GM19372 (cell line): ENCODE measurements around the gene TMEM89.

Experiments
- ATAC-seq: cut with Tn5 transposase; IDR thresholded peaks from one replicate; pipeline ENCODE4 v1.9.1; 2021; ENCODE audit warnings: mild to moderate bottlenecking, low read depth, moderate library complexity; ENCODE audit not compliant: unreplicated experiment

Gene TMEM89

DNA sequence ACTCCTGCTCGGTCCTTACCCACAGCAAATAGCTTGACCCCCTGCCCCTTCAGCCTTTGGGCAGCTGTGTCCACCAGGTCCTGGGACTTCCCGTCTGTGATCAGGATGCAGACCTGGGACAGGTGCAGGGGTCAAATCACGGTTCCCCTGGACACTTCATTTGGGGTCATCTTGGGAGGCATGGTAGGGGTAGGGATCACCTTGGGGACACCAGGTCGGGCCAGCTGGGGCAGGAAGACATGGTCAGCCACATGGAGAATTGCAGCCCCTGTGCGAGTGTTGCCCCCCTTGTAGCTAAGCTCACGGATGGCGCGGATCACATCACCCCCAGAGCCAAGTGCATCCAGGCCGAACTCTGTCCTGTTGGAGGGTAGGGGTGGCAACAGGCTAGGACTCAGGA lies 28.2 kb downstream of the TMEM89 start:
- ATAC-seq = no peak

DNA sequence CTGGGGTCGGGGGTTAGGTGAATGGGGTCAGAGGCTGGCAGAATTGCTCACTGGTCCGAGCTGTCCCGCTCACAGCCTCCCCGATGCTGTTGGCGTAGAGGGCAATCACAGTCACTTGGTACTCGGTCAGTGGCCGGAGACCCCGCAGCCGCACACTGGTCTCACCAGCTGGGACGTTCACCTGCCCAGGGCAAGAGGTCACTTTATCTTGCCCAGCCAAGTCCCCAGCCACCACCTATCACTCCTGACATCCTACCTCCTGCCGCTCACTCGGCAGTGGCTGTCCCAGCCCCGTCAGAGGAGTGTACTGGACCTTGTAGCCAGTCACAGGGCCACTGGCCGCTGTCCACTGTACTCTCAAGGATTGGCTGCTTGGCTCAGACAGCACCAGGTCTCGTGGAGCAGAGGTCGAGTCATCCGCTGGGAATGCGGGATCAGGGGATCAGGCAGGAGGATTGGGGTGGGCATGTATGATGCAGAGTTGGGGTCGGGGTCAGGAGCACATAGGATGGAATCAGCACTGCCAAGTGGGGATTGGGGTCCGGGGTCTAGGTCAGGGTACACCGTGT lies 29.0 kb downstream of the TMEM89 start:
- ATAC-seq = no peak

DNA sequence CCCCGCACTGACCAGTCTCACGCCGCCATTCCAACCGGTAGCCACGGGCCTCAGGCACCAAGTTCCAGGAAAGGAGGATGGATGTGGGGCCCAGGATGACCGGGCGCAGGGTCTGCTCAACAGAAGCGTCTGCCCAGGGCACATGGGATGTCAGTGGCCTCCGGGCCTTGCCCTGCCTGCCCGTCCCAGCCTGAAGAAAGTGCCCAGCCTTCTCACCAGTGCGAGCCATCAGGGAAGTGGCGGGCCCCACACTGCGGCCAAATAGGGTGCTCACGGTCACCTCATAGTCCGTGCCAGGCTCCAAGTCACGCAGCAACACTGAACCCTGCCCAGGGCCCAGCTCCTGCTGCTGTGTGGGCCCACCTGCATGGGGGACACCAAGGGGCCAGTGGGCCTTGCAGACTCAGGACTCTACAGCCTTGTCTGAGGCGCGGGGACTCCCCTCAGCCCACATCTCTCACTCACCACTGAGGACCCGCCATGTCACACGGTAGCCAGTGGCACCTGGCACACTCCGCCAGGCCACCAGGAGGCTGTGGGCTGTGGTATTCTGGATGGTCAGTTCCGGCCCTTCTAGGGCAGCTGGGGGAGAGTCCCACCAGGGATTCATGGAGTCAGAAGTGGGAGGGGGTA lies 29.6 kb downstream of the TMEM89 start:
- ATAC-seq = no peak

DNA sequence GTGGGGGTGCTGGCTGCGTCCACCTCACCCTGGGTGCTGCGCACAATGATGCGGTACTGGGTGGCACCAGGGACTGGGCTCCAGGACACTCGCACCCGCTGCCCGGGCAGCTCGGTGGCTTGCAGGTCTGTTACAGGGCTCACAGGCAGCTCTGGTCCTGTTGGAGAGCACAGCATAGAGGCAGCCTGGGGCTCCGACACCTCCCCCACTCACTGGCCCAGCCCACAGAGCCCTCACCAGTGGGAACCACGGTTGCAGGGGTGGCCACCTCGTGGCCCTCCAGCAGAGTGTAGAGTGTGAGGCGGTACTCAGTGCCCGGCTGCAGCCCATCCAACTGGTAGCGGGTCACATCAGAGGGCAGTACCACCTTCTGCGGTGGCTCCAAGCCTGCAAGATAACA lies 30.1 kb downstream of the TMEM89 start:
- no peak for ATAC-seq

DNA sequence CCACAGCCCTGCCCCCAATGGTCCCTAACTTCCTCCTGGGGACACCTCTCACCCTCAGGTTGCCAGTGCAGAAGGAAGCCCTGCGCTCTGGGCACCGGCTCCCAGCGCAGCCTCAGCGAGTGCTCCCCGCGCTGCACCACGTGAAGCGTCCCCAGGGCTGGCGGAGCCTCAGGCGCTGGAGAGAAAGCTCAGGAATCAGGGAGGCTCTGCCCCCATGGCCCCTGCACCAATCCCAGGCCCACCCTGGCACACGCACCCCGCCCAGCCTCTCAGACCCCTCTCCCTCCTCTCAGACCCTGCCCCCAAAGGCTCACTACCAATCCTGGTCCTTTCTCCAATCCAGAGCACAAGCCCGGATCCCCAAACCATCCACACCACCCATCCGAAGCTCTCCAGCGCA lies 33.3 kb downstream of the TMEM89 start:
- ATAC-seq = no peak

DNA sequence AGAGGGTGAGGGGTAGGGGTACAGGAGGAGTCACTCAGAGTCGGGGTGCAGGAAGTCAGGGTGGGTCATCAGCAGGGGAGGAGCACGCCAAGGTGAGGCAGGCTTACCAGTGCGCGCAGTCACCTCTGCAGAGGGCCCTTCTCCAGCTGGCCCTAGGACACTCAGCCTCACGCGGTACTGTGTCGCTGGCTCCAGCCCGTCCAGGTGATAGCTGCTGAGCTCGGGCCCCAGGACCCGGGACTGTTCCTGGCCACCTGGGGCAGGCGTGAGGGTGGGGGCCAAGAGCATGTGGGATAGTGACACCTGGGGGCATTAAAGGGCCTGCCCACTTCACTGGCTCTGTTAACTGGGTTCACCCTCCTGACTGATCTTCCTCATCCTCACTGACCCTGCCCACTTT lies 33.9 kb downstream of the TMEM89 start:
- ATAC-seq = no peak

DNA sequence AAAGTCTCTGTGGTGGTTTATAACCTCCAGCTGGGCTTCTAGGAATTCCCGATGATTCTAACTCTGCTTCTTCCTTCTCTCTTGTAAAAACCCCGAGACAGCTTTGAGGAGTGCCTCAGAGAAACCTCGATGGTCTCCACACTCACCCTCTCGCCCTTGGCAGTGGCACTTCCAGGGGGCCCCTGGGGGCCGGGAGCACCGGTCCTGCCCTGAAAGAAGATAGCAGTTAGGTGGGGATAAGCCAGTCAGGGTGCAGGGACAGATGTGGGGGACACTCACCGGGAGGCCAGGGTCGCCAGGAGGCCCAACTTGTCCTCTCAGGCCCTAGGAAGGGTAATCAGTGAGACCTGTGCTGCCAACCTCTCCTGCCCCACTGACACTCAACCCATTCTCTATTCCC lies 36.2 kb downstream of the TMEM89 start:
- ATAC-seq = no peak

DNA sequence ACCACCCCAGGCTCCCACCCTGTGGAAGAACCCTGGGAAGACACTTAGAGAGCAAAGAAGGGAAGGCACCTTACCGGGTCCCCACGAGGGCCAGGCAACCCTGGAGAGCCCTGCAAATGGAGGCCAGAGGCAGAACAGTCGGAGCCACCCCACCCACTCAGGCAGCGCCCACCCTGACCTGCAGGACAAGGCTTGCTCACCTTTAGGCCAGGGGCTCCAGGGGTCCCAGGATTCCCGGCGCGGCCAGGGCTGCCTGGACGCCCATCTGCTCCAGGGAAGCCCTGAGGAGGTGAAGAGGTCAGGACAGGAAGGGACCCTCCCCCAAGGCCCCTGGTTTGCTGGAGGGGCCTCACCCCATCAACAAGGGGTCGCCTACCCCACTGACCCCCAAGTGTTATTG lies 36.7 kb downstream of the TMEM89 start:
- no peak for ATAC-seq

DNA sequence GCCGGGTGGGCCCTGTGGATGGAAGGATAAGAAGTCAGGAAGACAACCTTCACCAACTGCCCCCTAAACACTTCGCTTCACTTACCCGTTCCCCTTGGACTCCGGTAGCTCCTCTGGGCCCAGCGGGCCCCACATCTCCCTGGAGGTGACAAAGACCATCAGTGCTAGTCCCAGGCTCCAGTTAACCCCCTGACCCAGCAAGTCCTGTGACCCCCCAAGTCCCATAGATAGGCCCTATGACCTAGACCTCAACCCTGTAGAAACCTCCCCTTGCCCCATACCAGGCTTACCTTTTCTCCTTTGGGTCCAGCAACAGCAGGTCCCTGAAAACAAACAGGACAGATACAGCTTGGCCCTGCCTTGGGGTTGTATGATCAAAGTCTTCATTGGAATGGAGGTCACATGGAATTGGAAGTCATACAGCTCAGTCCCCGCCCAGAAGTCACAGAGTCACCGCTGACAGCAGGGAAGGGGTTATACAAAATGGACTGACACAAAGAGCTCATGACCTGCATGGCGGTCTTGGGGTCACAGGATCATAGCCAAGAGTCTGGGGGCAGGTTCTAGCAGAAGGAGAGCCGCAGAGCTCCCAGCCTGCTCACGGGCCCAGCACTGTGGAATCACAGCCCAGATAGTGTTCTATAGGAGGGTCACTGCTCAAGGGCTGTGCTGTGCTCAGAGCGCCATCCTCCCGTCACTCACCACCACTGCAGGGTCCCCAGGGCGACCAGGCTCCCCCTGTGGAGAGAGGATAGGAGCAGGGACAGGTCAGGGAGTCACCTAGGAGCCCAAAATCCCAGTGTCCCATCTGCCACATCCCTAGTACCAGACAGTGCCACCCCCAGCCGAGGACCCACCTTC lies 39.7 kb downstream of the TMEM89 start:
- no peak for ATAC-seq

DNA sequence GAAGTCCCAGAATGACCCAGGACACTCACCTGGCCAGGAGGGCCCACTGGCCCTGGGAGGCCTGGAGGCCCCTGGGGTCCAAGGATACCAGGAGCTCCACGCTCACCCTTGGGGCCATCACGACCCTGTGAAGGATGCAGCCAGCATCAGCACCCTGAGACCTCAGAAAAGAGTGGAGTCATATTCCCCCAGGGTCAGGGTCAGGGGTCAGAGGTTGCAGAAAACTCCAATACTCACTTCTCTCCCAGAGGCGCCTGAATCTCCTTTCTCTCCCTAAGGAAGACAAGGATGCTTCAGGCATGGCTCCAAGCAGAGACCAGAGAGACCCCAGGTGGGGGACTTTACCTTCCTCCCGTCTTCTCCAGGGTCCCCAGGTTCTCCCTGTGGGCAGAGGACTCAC lies 44.9 kb downstream of the TMEM89 start:
- ATAC-seq = no peak

DNA sequence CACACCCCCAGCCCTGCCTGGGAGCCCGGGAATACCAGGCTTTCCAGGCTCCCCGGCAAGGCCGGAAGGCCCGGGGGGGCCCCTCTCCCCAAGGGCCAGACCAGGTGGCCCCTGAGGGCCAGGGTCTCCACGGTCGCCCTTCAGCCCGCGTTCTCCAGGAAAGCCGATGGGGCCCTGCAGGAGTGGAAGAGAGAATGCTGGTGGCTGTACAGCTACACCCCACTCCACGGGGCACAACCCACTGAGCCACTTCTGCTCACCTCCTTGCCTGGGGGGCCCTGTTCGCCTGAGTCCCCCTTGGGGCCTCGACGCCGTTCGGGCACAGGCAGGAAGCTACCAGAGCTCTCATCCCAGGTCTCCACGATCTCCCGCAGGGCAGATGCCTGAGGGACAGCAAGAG lies 46.2 kb downstream of the TMEM89 start:
- ATAC-seq = no peak

DNA sequence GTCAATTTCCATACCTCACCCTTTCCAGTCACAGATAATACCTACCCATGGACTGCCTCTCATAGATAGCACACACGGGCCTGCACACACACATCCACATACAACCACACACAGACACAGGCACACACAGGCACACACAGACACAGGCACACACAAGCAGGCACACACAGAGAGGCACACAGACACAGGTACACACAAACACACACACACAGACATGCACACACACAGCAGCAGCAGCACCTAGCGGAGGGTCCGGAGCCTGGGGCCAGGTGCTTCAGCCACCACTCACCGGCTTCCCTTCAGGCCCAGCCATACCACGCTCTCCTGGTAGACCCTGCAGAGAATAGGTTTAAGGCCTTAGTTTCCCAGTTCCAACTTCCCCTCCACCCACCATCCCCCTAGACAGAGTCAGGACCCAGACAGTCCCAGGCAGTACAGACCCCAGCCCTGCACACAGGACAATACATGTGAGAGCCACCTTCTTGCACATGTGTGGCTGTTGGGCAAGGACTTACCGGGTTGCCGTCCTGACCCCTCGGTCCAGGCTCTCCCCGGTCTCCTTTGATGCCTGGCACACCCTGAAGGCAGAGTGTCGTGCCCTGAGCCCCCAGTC lies 47.5 kb downstream of the TMEM89 start:
- no peak for ATAC-seq

DNA sequence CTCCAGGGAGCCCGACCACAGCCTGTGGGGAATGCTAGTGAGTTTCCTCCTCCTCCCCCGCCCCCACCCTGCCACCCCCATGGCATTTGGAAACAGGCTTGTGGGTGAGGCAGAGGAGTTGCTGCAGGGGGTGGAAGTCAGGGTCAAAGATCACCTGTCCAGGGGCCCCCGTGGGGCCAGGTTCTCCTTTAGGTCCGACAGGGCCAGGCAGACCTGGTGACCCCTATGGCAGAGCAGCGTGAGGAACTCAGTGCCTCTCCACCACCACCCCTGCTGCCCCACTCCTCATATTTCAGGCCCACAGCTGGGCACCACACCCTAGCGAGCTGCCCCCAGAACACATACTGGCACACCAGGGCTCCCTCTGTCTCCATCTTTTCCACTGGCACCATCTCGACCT lies 49.1 kb downstream of the TMEM89 start:
- no peak for ATAC-seq

DNA sequence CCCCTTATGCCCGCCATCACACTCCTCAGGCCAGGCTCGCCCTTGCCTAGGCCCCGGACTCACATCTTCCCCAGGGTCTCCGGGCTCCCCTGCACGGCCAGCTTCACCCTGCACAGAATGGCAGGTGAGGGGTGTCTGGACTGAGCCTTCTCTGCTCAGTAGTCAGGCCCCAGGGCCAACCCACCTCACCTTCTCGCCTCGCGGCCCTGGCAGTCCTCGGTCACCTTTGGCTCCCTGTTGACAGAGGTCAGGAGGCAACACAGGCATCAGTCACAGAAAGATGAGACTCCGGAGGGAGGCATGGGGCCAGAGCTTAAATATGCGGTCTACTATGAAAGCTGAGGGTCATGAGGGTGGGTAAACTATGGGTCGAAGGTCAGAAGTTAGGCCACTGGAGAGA lies 49.6 kb downstream of the TMEM89 start:
- ATAC-seq = no peak
